OCI-LY1 (cell line): ENCODE data around the gene HTR5A.

ENCODE experiments used
- H2AFZ ChIP-seq: fragments of 200-600 bp; sonication (generic), shearing (Covaris generic); 2 replicates; pipeline ENCODE4 v1.6.0; 2014; ENCODE audit warnings: antibody characterized with exemption, mild to moderate bottlenecking, low read length
- H3F3A ChIP-seq: fragments of 200-600 bp; sonication (generic), shearing (Covaris generic); 2 replicates; pipeline ENCODE4 v1.6.0; 2014; ENCODE audit warnings: mild to moderate bottlenecking, antibody characterized with exemption, low read length, moderate library complexity; ENCODE audit not compliant: insufficient read depth
- H3K27ac ChIP-seq: fragments of 200-600 bp; sonication (generic); 2 replicates; pipeline ENCODE4 v1.5.1; 2014; ENCODE audit warnings: low read length, mixed run types, mild to moderate bottlenecking, low read depth; ENCODE audit not compliant: poor library complexity, severe bottlenecking
- H3K27me3 ChIP-seq: fragments of 200-600 bp; sonication (generic); 2 replicates; pipeline ENCODE4 v1.6.0; 2014; ENCODE audit warnings: antibody characterized with exemption, mild to moderate bottlenecking, low read length, moderate library complexity; ENCODE audit not compliant: insufficient read depth
- H3K36me3 ChIP-seq: fragments of 200-600 bp; sonication (generic); 2 replicates; pipeline ENCODE4 v1.6.1; 2014; ENCODE audit warnings: mild to moderate bottlenecking, antibody characterized with exemption, low read length, moderate library complexity, mixed read lengths; ENCODE audit not compliant: insufficient read depth
- H3K4me1 ChIP-seq: fragments of 200-600 bp; sonication (generic); 2 replicates; pipeline ENCODE4 v1.5.1; 2014; ENCODE audit warnings: mild to moderate bottlenecking, low read length, moderate library complexity; ENCODE audit not compliant: insufficient read depth, severe bottlenecking
- H3K4me2 ChIP-seq: fragments of 200-600 bp; sonication (generic), shearing (Covaris generic); 2 replicates; pipeline ENCODE4 v1.6.1; 2014; ENCODE audit warnings: low read length
- H3K4me3 ChIP-seq: fragments of 200-600 bp; sonication (generic); 2 replicates; pipeline ENCODE4 v1.5.1; 2014; ENCODE audit warnings: low read length, low read depth, mild to moderate bottlenecking, mixed read lengths; ENCODE audit not compliant: poor library complexity, severe bottlenecking
- H3K79me2 ChIP-seq: fragments of 200-600 bp; shearing (Covaris generic); 2 replicates; pipeline ENCODE4 v1.6.1; 2016; ENCODE audit warnings: mixed run types, low read length, mixed read lengths; ENCODE audit not compliant: insufficient read depth
- H3K9ac ChIP-seq: fragments of 200-600 bp; sonication (generic), shearing (Covaris generic); 2 replicates; pipeline ENCODE4 v1.6.1; 2014; ENCODE audit warnings: mild to moderate bottlenecking, low read length, mixed read lengths
- H3K9me2 ChIP-seq: fragments of 200-600 bp; sonication (generic), shearing (Covaris generic); 2 replicates; pipeline ENCODE4 v1.6.1; 2014; ENCODE audit warnings: low read depth, mild to moderate bottlenecking, low read length, mixed read lengths
- H3K9me3 ChIP-seq: fragments of 200-600 bp; shearing (Covaris generic); 2 replicates; pipeline ENCODE4 v1.6.1; 2014; ENCODE audit warnings: low read length, mixed read lengths
- H4K20me1 ChIP-seq: fragments of 200-600 bp; sonication (generic), shearing (Covaris generic); 2 replicates; pipeline ENCODE4 v1.6.0; 2016; ENCODE audit warnings: mild to moderate bottlenecking, low read length; ENCODE audit not compliant: insufficient read depth
- EZH2 ChIP-seq: fragments of 200-600 bp; sonication (generic), shearing (Covaris generic); IDR thresholded peaks from 2 replicates; pipeline ENCODE4 v1.8.0; 2017; ENCODE audit warnings: borderline replicate concordance, mixed run types, mild to moderate bottlenecking, antibody characterized with exemption, low read length, moderate library complexity, mixed read lengths
- TF ChIP-seq, protein P1 (sequence below): fragments of 200-600 bp; sonication (generic), shearing (Covaris generic); IDR thresholded peaks from 2 replicates; pipeline ENCODE4 v1.5.1; 2017; ENCODE audit warnings: mild to moderate bottlenecking, antibody characterized with exemption, low read length, moderate library complexity, mixed read lengths

HTR5A gene

DNA sequence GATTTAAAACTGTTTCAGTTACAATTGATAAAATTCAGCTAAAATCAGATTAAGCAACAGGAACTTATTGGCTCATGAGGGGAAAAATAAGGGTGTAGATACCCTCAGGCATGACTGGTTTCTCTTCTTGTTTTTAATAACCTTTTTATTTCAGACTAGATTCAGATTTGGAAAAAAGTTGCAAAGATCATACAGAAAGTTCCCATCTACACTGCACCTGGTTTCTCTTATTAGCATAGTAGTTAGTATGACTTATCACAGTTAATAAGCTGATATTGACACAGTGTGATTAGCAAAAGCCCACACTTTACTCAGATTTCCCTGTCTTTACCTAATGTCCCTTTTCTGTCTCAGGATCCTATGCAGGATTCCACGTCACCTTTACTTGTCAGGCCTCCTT, 53.3 kb downstream of the HTR5A start:
- no peak overlapping the region for H3K27ac ChIP-seq
- no peaks in the 10 kb centered on the region for H3K36me3 ChIP-seq
- TF ChIP-seq, protein P1, sequence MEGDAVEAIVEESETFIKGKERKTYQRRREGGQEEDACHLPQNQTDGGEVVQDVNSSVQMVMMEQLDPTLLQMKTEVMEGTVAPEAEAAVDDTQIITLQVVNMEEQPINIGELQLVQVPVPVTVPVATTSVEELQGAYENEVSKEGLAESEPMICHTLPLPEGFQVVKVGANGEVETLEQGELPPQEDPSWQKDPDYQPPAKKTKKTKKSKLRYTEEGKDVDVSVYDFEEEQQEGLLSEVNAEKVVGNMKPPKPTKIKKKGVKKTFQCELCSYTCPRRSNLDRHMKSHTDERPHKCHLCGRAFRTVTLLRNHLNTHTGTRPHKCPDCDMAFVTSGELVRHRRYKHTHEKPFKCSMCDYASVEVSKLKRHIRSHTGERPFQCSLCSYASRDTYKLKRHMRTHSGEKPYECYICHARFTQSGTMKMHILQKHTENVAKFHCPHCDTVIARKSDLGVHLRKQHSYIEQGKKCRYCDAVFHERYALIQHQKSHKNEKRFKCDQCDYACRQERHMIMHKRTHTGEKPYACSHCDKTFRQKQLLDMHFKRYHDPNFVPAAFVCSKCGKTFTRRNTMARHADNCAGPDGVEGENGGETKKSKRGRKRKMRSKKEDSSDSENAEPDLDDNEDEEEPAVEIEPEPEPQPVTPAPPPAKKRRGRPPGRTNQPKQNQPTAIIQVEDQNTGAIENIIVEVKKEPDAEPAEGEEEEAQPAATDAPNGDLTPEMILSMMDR, result no peak
- TF ChIP-seq EZH2, result no peak
- H3F3A ChIP-seq, result no peaks in the 10 kb centered on the region
- no peaks in the 10 kb centered on the region for H4K20me1 ChIP-seq
- no peak overlapping the region for H3K9ac ChIP-seq
- no peak overlapping the region for H3K4me3 ChIP-seq
- H3K79me2 ChIP-seq, result no peaks in the 10 kb centered on the region
- H3K9me2 ChIP-seq, result no peaks in the 10 kb centered on the region
- no peak overlapping the region for H2AFZ ChIP-seq
- H3K27me3 ChIP-seq, result peaks cover 4% of the 10 kb centered on the region
- no peaks in the 10 kb centered on the region for H3K4me1 ChIP-seq
- 0 out of 2 replicates have a peak, but pooled peaks cover 6% of the 10 kb centered on the region for H3K9me3 ChIP-seq
- H3K4me2 ChIP-seq, result no peak overlapping the region

DNA sequence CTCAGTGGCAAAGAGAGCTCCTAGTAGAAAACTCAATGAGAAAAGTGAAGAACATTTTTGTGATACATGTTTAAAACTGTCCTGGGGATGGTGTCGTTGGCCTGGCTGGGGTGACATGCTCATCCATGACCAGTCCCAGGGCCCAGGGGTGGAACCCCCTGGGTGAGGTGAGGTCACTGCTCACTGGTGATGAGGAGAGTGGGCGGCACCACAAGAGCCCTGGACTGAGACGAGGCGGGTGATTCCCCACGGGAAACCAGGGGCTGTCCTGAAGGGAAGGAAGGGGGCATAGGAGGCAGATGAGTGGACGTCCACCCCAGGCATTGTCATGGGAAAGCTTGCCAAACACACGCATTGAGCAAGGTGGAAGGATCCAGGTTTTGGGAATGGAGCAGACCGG, 54.6 kb downstream of the HTR5A start:
- Histone ChIP-seq H3K9ac (no peak overlapping the region), H2AFZ (no peak overlapping the region), H3K36me3 (no peaks in the 10 kb centered on the region), H3K9me3 (0 out of 2 replicates have a peak, but pooled peaks cover 6% of the 10 kb centered on the region), H3K4me1 (no peaks in the 10 kb centered on the region), H3K4me3 (no peak overlapping the region), H3K4me2 (no peak overlapping the region), H3K27ac (no peak overlapping the region), H4K20me1 (no peaks in the 10 kb centered on the region), H3K79me2 (no peaks in the 10 kb centered on the region), H3K27me3 (peaks cover 4% of the 10 kb centered on the region), H3K9me2 (no peaks in the 10 kb centered on the region), H3F3A (no peaks in the 10 kb centered on the region)
- TF ChIP-seq, protein P1, result no peak
- no peak for TF ChIP-seq EZH2

DNA sequence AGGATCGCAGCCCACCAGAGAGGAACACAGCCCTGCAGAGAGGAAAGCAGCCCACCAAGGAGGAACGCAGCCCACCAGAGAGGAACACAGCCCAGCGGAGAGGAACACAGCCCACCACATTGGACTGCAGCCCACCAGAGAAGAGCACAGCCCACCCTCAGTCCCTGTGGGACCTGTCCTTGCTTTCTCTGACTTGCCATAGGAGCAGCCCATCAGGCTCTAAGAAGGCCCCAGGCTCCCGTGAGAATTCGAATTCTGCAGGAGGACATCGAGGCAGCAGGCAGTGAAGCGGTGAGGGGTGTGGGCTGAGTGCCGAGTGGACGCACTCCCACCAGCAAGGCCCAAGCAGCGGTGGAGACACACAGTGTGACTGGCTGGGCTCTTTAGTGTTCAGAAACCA, 59.1 kb downstream of the HTR5A start:
- no peak overlapping the region for H3K4me3 ChIP-seq
- no peak for TF ChIP-seq EZH2
- TF ChIP-seq, protein P1, result no peak
- H3K4me1 ChIP-seq, result no peaks in the 10 kb centered on the region
- H3K27me3 ChIP-seq, result no peaks in the 10 kb centered on the region
- H3K79me2 ChIP-seq, result no peaks in the 10 kb centered on the region
- no peaks in the 10 kb centered on the region for H4K20me1 ChIP-seq
- H3K36me3 ChIP-seq, result no peaks in the 10 kb centered on the region
- no peak overlapping the region for H3K4me2 ChIP-seq
- H3K9me3 ChIP-seq, result no peaks in the 10 kb centered on the region
- no peaks in the 10 kb centered on the region for H3F3A ChIP-seq
- no peak overlapping the region for H3K9ac ChIP-seq
- H3K27ac ChIP-seq, result no peak overlapping the region
- H2AFZ ChIP-seq, result no peak overlapping the region
- no peaks in the 10 kb centered on the region for H3K9me2 ChIP-seq
